PC-3 (cell line): ENCODE measurements around the gene AFG3L2. TPM values are rescaled to one million over a fixed set of nuclear protein-coding genes. Genes with fewer than 3 reads are reported as not detected.

Experiments used
- ATAC-seq: fragments of 200-7000 bp; cut with Tn5 transposase; 2 replicates; pipeline ENCODE4 v1.9.1; 2020; ENCODE audit warnings: mild to moderate bottlenecking, moderate library complexity
- BruUV-seq: library from RNA; stranded (reverse); fragments of 400-500 nt; replicated peaks from 2 replicates; lab custom pipeline; 2021; lab: Mats Ljungman, UMichigan
- CTCF ChIA-PET: fragments of 300-600 bp; sonication (Branson Sonifier 250); formaldehyde crosslinking; loops from one replicate; lab custom pipeline; 2022; ENCODE audit warnings: antibody characterized with exemption; lab: Charles Lee
- POLR2A ChIA-PET: fragments of 300-600 bp; sonication (Branson Sonifier 250); formaldehyde crosslinking; loops from one replicate; lab custom pipeline; 2022; ENCODE audit warnings: antibody characterized with exemption; ENCODE audit not compliant: unreplicated experiment; lab: Charles Lee
- DNase-seq: peaks from one replicate; pipeline ENCODE4 v3.0.0-alpha.2; 2015
- H2AFZ ChIP-seq: fragments of 300-600 bp; sonication (generic); 2 replicates; pipeline ENCODE4 v1.6.0; 2016; ENCODE audit warnings: antibody characterized with exemption, low read length
- H3F3A ChIP-seq: fragments of 300-600 bp; sonication (generic); one replicate; pipeline ENCODE4 v1.6.0; 2017; ENCODE audit warnings: antibody characterized with exemption, low read length, control low read depth, mild to moderate bottlenecking; ENCODE audit not compliant: unreplicated experiment
- H3K27ac ChIP-seq: fragments of 300-600 bp; sonication (generic); 2 replicates; pipeline ENCODE4 v1.5.1; 2016; ENCODE audit warnings: mild to moderate bottlenecking, low read length
- H3K27me3 ChIP-seq: fragments of 300-600 bp; sonication (generic); 2 replicates; pipeline ENCODE4 v1.6.1; 2016; ENCODE audit warnings: low read length, mixed read lengths
- H3K36me3 ChIP-seq: fragments of 300-600 bp; sonication (generic); 2 replicates; pipeline ENCODE4 v1.6.1; 2016; ENCODE audit warnings: low read depth, mixed run types, low read length, mixed read lengths
- H3K4me1 ChIP-seq: fragments of 300-600 bp; sonication (generic); 2 replicates; pipeline ENCODE4 v1.5.1; 2016; ENCODE audit warnings: low read length; ENCODE audit not compliant: insufficient read depth
- H3K4me2 ChIP-seq: fragments of 300-600 bp; sonication (generic); 2 replicates; pipeline ENCODE4 v1.6.0; 2016; ENCODE audit warnings: low read length
- H3K4me3 ChIP-seq: fragments of 300-600 bp; sonication (generic); 2 replicates; pipeline ENCODE4 v1.5.1; 2016; ENCODE audit warnings: mild to moderate bottlenecking, low read length, mixed read lengths
- H3K79me2 ChIP-seq: fragments of 300-600 bp; sonication (generic); 2 replicates; pipeline ENCODE4 v1.6.1; 2017; ENCODE audit warnings: low read length, mixed read lengths
- H3K9ac ChIP-seq: fragments of 300-600 bp; sonication (generic); 2 replicates; pipeline ENCODE4 v1.6.0; 2016; ENCODE audit warnings: mild to moderate bottlenecking, low read length
- H3K9me2 ChIP-seq: fragments of 300-600 bp; sonication (generic); replicated peaks from 2 replicates; pipeline ENCODE4 v1.6.1; 2016; ENCODE audit warnings: mixed run types, low read length, mixed read lengths
- H3K9me3 ChIP-seq: fragments of 300-600 bp; sonication (generic); 2 replicates; pipeline ENCODE4 v1.6.1; 2016; ENCODE audit warnings: low read length, mixed read lengths
- H4K20me1 ChIP-seq: fragments of 300-600 bp; sonication (generic); 2 replicates; pipeline ENCODE4 v1.6.1; 2016; ENCODE audit warnings: low read length, mixed read lengths
- CTCF ChIP-seq: fragments of 300-600 bp; sonication (generic); conservative IDR thresholded peaks from 2 replicates; pipeline ENCODE4 v1.5.1; 2017; ENCODE audit warnings: antibody characterized with exemption, low read depth, mild to moderate bottlenecking, low read length
- EZH2 ChIP-seq: fragments of 300-600 bp; sonication (generic); IDR thresholded peaks from one replicate; pipeline ENCODE4 v1.6.1; 2017; ENCODE audit warnings: antibody characterized with exemption, mild to moderate bottlenecking, low read length; ENCODE audit not compliant: unreplicated experiment
- EZH2phosphoT487 ChIP-seq: fragments of 300-600 bp; sonication (generic); IDR thresholded peaks from 2 replicates; pipeline ENCODE4 v1.6.1; 2018; ENCODE audit warnings: mild to moderate bottlenecking, antibody characterized with exemption, low read length, borderline replicate concordance
- intact Hi-C: fragments of 100-400 bp; cut with micrococcal nuclease; formaldehyde crosslinking; loops from 2 replicates; pipeline ENCODE4 v1.9.0; 2023
- total RNA-seq: library from RNA; depleted of rRNA; stranded (reverse); fragments of >200 nt; gene quantifications from 2 replicates; pipeline ENCODE4 v1.2.3, GENCODE V29; 2014

AFG3L2 gene
- total RNA-seq, 1 experiment from 2014 or later = 79.3 TPM

DNA sequence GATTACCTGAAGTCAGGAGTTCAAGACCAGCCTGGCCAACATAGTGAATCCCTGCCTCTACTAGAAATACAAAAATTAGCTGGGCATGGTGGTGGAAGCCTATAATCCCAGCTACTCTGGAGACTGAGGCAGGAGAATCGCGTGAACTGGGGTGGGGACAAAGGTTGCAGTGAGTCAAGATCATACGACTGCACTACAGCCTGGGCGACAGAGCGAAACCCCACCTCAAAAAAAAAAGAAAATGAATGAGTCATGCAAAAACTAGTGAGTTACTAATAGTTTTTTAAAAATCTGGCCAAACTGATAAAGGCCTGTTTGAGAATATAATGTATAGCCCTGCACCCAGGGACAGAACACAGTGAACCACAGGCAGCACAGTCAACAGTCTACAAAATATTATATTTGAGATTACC, 17.5 kb downstream of the AFG3L2 start:
- Histone ChIP-seq H3F3A (no peaks in the 10 kb centered on the region), H3K4me1 (no peaks in the 10 kb centered on the region), H2AFZ (no peak overlapping the region), H3K9me2 (no peaks in the 10 kb centered on the region), H3K9ac (no peak overlapping the region), H3K27me3 (no peaks in the 10 kb centered on the region), H3K9me3 (no peaks in the 10 kb centered on the region), H3K27ac (no peak overlapping the region), H3K4me2 (no peak overlapping the region), H4K20me1 (peaks cover 6% of the 10 kb centered on the region; the same call in 1 of the 2 replicates), H3K4me3 (no peak overlapping the region), H3K79me2 (no peaks in the 10 kb centered on the region; the same call in 1 of the 2 replicates), H3K36me3 (peaks cover 64% of the 10 kb centered on the region)
- ATAC-seq (no peak), DNase-seq (no peak)
- ChIA-PET CTCF (interaction anchor here (1.5 kb wide), 1 partner anchor 88 kb away, joined by 3 read pairs; no protein-coding TSS in a partner anchor), POLR2A (no interaction called here)
- no peak for TF ChIP-seq EZH2phosphoT487
- no peak for TF ChIP-seq EZH2
- intact Hi-C loops = no loop called here
- BruUV-seq = no TSS peak

GRCh38 chr18:12352188-12352587, 24.8 kb downstream of the AFG3L2 start:
- Histone ChIP-seq H3K27me3 (no peaks in the 10 kb centered on the region), H2AFZ (no peak overlapping the region), H4K20me1 (no peaks in the 10 kb centered on the region), H3K9ac (no peak overlapping the region), H3K9me3 (no peaks in the 10 kb centered on the region), H3K27ac (no peak overlapping the region), H3F3A (no peaks in the 10 kb centered on the region), H3K4me1 (no peaks in the 10 kb centered on the region), H3K4me2 (no peak overlapping the region), H3K9me2 (no peaks in the 10 kb centered on the region), H3K79me2 (no peaks in the 10 kb centered on the region), H3K36me3 (peaks cover 48% of the 10 kb centered on the region), H3K4me3 (no peak overlapping the region)
- no peak for TF ChIP-seq EZH2
- no peak for TF ChIP-seq EZH2phosphoT487
- no peak for TF ChIP-seq CTCF
- POLR2A ChIA-PET = no interaction called here
- CTCF ChIA-PET = no interaction called here
- intact Hi-C loops = no loop called here
- no peak for DNase-seq
- no TSS peak for BruUV-seq
- ATAC-seq = no peak

DNA sequence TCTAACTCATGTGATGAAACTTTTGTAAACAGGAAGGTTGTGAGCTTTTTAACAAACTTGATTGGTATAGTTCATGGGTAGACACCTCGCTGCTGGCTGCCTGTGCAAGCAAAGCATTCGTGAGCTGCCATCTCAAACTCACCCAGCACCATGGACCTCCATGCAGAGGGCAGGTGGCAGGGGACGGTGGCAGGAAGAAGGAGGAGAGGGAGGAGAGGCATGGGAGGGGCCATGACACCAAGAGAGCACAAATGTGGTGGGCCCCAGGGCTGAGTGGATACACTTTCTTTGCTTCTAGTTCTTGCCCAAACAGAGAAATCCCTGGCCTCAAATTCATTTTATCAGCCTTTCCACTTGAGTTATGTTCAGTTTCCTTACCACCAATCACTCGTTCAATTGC, 29.1 kb downstream of the AFG3L2 start:
- H3K27ac ChIP-seq = no peak overlapping the region
- DNase-seq = no peak
- H3F3A ChIP-seq = no peaks in the 10 kb centered on the region
- TF ChIP-seq EZH2phosphoT487 (no peak), CTCF (no peak), EZH2 (no peak)
- H3K9me2 ChIP-seq = no peaks in the 10 kb centered on the region
- H3K9me3 ChIP-seq = no peaks in the 10 kb centered on the region
- H3K79me2 ChIP-seq = no peaks in the 10 kb centered on the region
- H3K4me2 ChIP-seq = no peak overlapping the region
- no peak overlapping the region for H3K9ac ChIP-seq
- intact Hi-C loops = no loop called here
- no peak overlapping the region for H3K4me3 ChIP-seq
- CTCF ChIA-PET = interaction anchor here (0.6 kb wide), 1 partner anchor 367 kb away, joined by 3 read pairs; the partner anchor contains the start of gene IMPA2
- peaks cover 46% of the 10 kb centered on the region for H3K36me3 ChIP-seq
- POLR2A ChIA-PET = no interaction called here
- peaks cover 16% of the 10 kb centered on the region for H3K4me1 ChIP-seq
- ATAC-seq = no peak
- no TSS peak for BruUV-seq
- no peaks in the 10 kb centered on the region; the same call in 1 of the 2 replicates for H4K20me1 ChIP-seq
- H2AFZ ChIP-seq = no peak overlapping the region
- no peaks in the 10 kb centered on the region for H3K27me3 ChIP-seq
